ENCODE data around the gene KRT73. TPM values are rescaled to one million over a fixed set of nuclear protein-coding genes. Genes with fewer than 3 reads are reported as not detected.

The KRT73 gene
- total RNA-seq, 1 donor from 2014 or later: 0.77 TPM

- Mint-ChIP-seq H3K36me3 (ENCODE audit: low read depth, unreplicated experiment) (no peaks in the 10 kb centered on the region), H3K27ac (ENCODE audit: unreplicated experiment) (no peak overlapping the region), H3K9me3 (ENCODE audit: unreplicated experiment) (no peaks in the 10 kb centered on the region), H3K27me3 (ENCODE audit: unreplicated experiment) (peaks cover 2% of the 10 kb centered on the region), H3K4me3 (ENCODE audit: unreplicated experiment) (no peak overlapping the region), H3K4me1 (ENCODE audit: unreplicated experiment) (peaks cover 9% of the 10 kb centered on the region)
- TF ChIP-seq CTCF (IDR thresholded peaks at IDR 0.05; ENCODE audit: unreplicated experiment): no peak
- no peak for DNase-seq (ENCODE audit: low spot score)
Observed at GRCh38 chr12:52581481-52581880, 36.9 kb downstream of the KRT73 start.

- peaks cover 9% of the 10 kb centered on the region for H3K4me1 Mint-ChIP-seq (ENCODE audit: unreplicated experiment)
Observed at GRCh38 chr12:52581066-52581465, 37.3 kb downstream of the KRT73 start.

GRCh38 chr12:52580496-52580895, 37.9 kb downstream of the KRT73 start:
- DNase-seq (ENCODE audit: low spot score): no peak
- no peak overlapping the region for H3K4me3 Mint-ChIP-seq (ENCODE audit: unreplicated experiment)
- H3K27ac Mint-ChIP-seq (ENCODE audit: unreplicated experiment): no peak overlapping the region
- H3K4me1 Mint-ChIP-seq (ENCODE audit: unreplicated experiment): peaks cover 9% of the 10 kb centered on the region
- H3K9me3 Mint-ChIP-seq (ENCODE audit: unreplicated experiment): no peaks in the 10 kb centered on the region
- no peak for TF ChIP-seq CTCF (IDR thresholded peaks at IDR 0.05; ENCODE audit: unreplicated experiment)
- no peaks in the 10 kb centered on the region for H3K36me3 Mint-ChIP-seq (ENCODE audit: low read depth, unreplicated experiment)
- H3K27me3 Mint-ChIP-seq (ENCODE audit: unreplicated experiment): peaks cover 2% of the 10 kb centered on the region

More at GRCh38 chr12:52581066-52581465, 37.3 kb downstream of the KRT73 start:
- Mint-ChIP-seq H3K27ac (ENCODE audit: unreplicated experiment) (no peak overlapping the region), H3K27me3 (ENCODE audit: unreplicated experiment) (peaks cover 2% of the 10 kb centered on the region), H3K36me3 (ENCODE audit: low read depth, unreplicated experiment) (no peaks in the 10 kb centered on the region), H3K4me3 (ENCODE audit: unreplicated experiment) (no peak overlapping the region), H3K9me3 (ENCODE audit: unreplicated experiment) (no peaks in the 10 kb centered on the region)
- TF ChIP-seq CTCF (IDR thresholded peaks at IDR 0.05; ENCODE audit: unreplicated experiment): no peak
- DNase-seq (ENCODE audit: low spot score): no peak

GRCh38 chr12:52579468-52580465, 38.6 kb downstream of the KRT73 start:
- H3K36me3 Mint-ChIP-seq (ENCODE audit: low read depth, unreplicated experiment): no peaks in the 10 kb centered on the region
- no peak overlapping the region for H3K27ac Mint-ChIP-seq (ENCODE audit: unreplicated experiment)
- TF ChIP-seq CTCF (IDR thresholded peaks at IDR 0.05; ENCODE audit: unreplicated experiment): no peak
- DNase-seq (ENCODE audit: low spot score): no peak
- H3K9me3 Mint-ChIP-seq (ENCODE audit: unreplicated experiment): no peaks in the 10 kb centered on the region
- H3K4me1 Mint-ChIP-seq (ENCODE audit: unreplicated experiment): peaks cover 9% of the 10 kb centered on the region
- H3K27me3 Mint-ChIP-seq (ENCODE audit: unreplicated experiment): peaks cover 2% of the 10 kb centered on the region
- H3K4me3 Mint-ChIP-seq (ENCODE audit: unreplicated experiment): no peak overlapping the region

- TF ChIP-seq CTCF (IDR thresholded peaks at IDR 0.05; ENCODE audit: unreplicated experiment): no peak
- peaks cover 9% of the 10 kb centered on the region for H3K4me1 Mint-ChIP-seq (ENCODE audit: unreplicated experiment)
- no peaks in the 10 kb centered on the region for H3K36me3 Mint-ChIP-seq (ENCODE audit: low read depth, unreplicated experiment)
- peaks cover 2% of the 10 kb centered on the region for H3K27me3 Mint-ChIP-seq (ENCODE audit: unreplicated experiment)
- H3K4me3 Mint-ChIP-seq (ENCODE audit: unreplicated experiment): no peak overlapping the region
- H3K27ac Mint-ChIP-seq (ENCODE audit: unreplicated experiment): no peak overlapping the region
- H3K9me3 Mint-ChIP-seq (ENCODE audit: unreplicated experiment): no peaks in the 10 kb centered on the region
- DNase-seq (ENCODE audit: low spot score): no peak
Observed at GRCh38 chr12:52578469-52578868, 39.9 kb downstream of the KRT73 start.
